WERI-Rb-1 (cell line): Measurements from ENCODE around the gene KCTD17.

ENCODE experiments used
- DNase-seq: peaks from one replicate; pipeline ENCODE4 v3.0.0-alpha.2; 2020
- H3K27ac ChIP-seq: fragments of 250-450 bp; sonication (Bioruptor Pico); 2 replicates; pipeline ENCODE4 v1.5.1; 2020; ENCODE audit warnings: mild to moderate bottlenecking, moderate library complexity
- H3K27me3 ChIP-seq: fragments of 250-450 bp; sonication (Bioruptor Pico); 2 replicates; pipeline ENCODE4 v1.5.1; 2021; ENCODE audit warnings: mild to moderate bottlenecking, low read depth, moderate library complexity; ENCODE audit not compliant: insufficient read depth, severe bottlenecking
- H3K36me3 ChIP-seq: fragments of 250-450 bp; sonication (Bioruptor Pico); 2 replicates; pipeline ENCODE4 v1.5.1; 2020; ENCODE audit warnings: mild to moderate bottlenecking, moderate library complexity
- H3K4me3 ChIP-seq: 2 replicates; pipeline ENCODE4 v1.5.1; 2011; ENCODE audit warnings: low read depth, mild to moderate bottlenecking, control low read depth, low read length
- H3K9me3 ChIP-seq: fragments of 250-450 bp; sonication (Bioruptor Pico); 2 replicates; pipeline ENCODE4 v1.5.1; 2021; ENCODE audit warnings: mild to moderate bottlenecking, moderate library complexity; ENCODE audit not compliant: severe bottlenecking
- CTCF ChIP-seq: IDR thresholded peaks from 2 replicates; pipeline ENCODE4 v1.5.1; 2011; ENCODE audit warnings: low read depth, mild to moderate bottlenecking, control low read depth, inconsistent platforms, low read length

Gene KCTD17

GRCh38 chr22:37057796-37058510, 6.4 kb downstream of the KCTD17 start:
- no peak for DNase-seq
- Histone ChIP-seq H3K4me3 (no peak overlapping the region), H3K9me3 (no peaks in the 10 kb centered on the region), H3K27ac (no peak overlapping the region), H3K27me3 (no peaks in the 10 kb centered on the region), H3K36me3 (peaks cover 66% of the 10 kb centered on the region)
- no peak for TF ChIP-seq CTCF

GRCh38 chr22:37058917-37059701, 7.6 kb downstream of the KCTD17 start:
- no peak for TF ChIP-seq CTCF

GRCh38 chr22:37059876-37060449, 8.4 kb downstream of the KCTD17 start:
- H3K27me3 ChIP-seq: no peaks in the 10 kb centered on the region
- TF ChIP-seq CTCF: no peak
- H3K4me3 ChIP-seq: no peak overlapping the region
- no peak overlapping the region for H3K27ac ChIP-seq
- no peaks in the 10 kb centered on the region for H3K9me3 ChIP-seq
- DNase-seq: peak; percentile 49
- peaks cover 61% of the 10 kb centered on the region for H3K36me3 ChIP-seq

More at GRCh38 chr22:37058917-37059701, 7.6 kb downstream of the KCTD17 start:
- Histone ChIP-seq H3K9me3 (no peaks in the 10 kb centered on the region), H3K27ac (no peak overlapping the region), H3K27me3 (no peaks in the 10 kb centered on the region), H3K36me3 (peaks cover 61% of the 10 kb centered on the region), H3K4me3 (no peak overlapping the region)
- DNase-seq: no peak

GRCh38 chr22:37060801-37061610, 9.5 kb downstream of the KCTD17 start:
- no peak overlapping the region for H3K27ac ChIP-seq
- H3K36me3 ChIP-seq: peaks cover 57% of the 10 kb centered on the region
- TF ChIP-seq CTCF: no peak
- no peak overlapping the region for H3K4me3 ChIP-seq
- no peaks in the 10 kb centered on the region for H3K27me3 ChIP-seq
- no peak for DNase-seq
- no peaks in the 10 kb centered on the region for H3K9me3 ChIP-seq

- H3K36me3 ChIP-seq: peaks cover 49% of the 10 kb centered on the region
- no peak for TF ChIP-seq CTCF
- peak; percentile 48 for DNase-seq
- H3K27ac ChIP-seq: no peak overlapping the region
- no peak overlapping the region for H3K4me3 ChIP-seq
- no peaks in the 10 kb centered on the region for H3K27me3 ChIP-seq
- H3K9me3 ChIP-seq: no peaks in the 10 kb centered on the region
Observed at GRCh38 chr22:37061611-37062375, 10.3 kb downstream of the KCTD17 start.
